Hair follicle dermal papilla cell (primary cell): ENCODE results near the gene RPRD2. TPM values are rescaled to one million over a fixed set of nuclear protein-coding genes. Genes with fewer than 3 reads are reported as not detected.

ENCODE experiments used
- total RNA-seq: library from RNA; depleted of rRNA; stranded (reverse); fragments of >200 nt; gene quantifications from 2 replicates; pipeline ENCODE4 v1.2.3, GENCODE V29; 2012

Gene RPRD2
- total RNA-seq = 12.1 and 12.8 TPM in 2 replicates

GRCh38 chr1:150363426-150364230 is at the start of gene RPRD2:
RPRD2 (plus strand) TSS chr1:150364147; CDS start chr1:150364715, 568 bp downstream.

GRCh38 chr1:150486966-150487762 is 123.2 kb downstream of the RPRD2 start, which contains the start of gene TARS2:
TARS2 (plus strand) TSS chr1:150487419; CDS start chr1:150487451, 32 bp downstream.

DNA sequence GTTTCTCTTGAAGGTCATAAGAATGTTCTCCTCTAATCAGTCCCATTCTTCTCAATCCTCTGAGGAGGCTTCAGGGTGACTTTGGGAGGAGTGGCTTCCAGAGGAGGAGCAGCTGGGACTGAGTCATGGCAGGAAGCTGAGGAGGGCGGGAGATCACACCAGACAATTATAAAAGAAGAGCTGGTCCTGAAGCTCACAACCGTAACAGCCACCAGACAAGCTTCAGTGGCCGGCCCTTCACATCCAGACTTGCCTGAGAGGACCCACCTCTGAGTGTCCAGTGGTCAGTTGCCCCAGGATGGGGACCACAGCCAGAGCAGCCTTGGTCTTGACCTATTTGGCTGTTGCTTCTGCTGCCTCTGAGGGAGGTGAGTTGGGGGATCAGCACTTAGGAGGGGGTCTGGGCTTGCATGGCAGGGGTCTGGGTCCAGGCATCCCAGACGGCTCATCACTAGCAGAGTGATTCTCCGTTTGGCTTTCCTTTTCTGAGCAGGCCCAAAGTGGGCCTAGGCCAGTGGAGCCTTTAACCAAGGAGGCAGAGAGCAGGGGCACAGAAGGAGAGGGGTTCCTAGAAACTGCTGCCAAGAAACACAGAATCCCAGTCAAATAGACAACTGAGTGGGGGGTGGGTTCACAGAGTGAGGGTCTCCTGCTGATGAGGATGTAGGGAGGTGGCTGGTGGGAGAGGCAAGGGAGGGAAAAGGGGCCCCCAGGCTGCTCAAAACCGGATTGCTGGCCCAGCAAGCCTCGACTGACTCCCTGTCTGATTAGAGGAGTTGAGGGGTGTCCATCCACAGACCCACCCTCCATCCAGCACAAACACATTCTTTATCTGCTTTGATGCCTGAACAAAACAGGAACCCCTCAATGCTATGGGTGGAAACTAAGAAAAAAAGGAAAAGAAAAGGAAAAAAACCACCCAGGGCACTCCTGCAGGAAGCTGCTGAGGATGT is 144.2 kb downstream of the RPRD2 start, which contains the start of gene ECM1:
ECM1 (plus strand) TSS at position 198 of the 953 bp plus-strand sequence; CDS start at position 299, 101 bp downstream.

GRCh38 chr1:150515328-150516049 is 151.5 kb downstream of the RPRD2 start, which contains the start of gene FALEC:
FALEC (plus strand) TSS chr1:150515752.

Other genes with a start within 250 kb of the RPRD2 start
- gene PLEKHO1, start 214.2 kb upstream of the RPRD2 start, total RNA-seq = 48.5 and 66.8 TPM in 2 replicates
- gene ANP32E, start 128.0 kb upstream of the RPRD2 start, total RNA-seq = 9.8 and 10.5 TPM in 2 replicates
- not detected in 2 replicates for gene CA14, start 106.4 kb upstream of the RPRD2 start, total RNA-seq
- 123 and 125 TPM in 2 replicates for gene APH1A, start 95.1 kb upstream of the RPRD2 start, total RNA-seq
- 5.5 and 8.4 TPM in 2 replicates for gene C1orf54, start 91.4 kb upstream of the RPRD2 start, total RNA-seq
- 16.6 and 20.2 TPM in 2 replicates for gene CIART, start 81.6 kb upstream of the RPRD2 start, total RNA-seq
- gene MRPS21, start 70.3 kb upstream of the RPRD2 start, total RNA-seq = 16.9 and 24.0 TPM in 2 replicates
- gene PRPF3, start 42.6 kb upstream of the RPRD2 start, total RNA-seq = 34.4 and 44.9 TPM in 2 replicates
- gene TARS2, start 123.3 kb downstream of the RPRD2 start, total RNA-seq = 11.2 and 14.8 TPM in 2 replicates
- 72.5 and 87.1 TPM in 2 replicates for gene ECM1, start 144.0 kb downstream of the RPRD2 start, total RNA-seq
- not detected in 2 replicates for gene FALEC, start 151.6 kb downstream of the RPRD2 start, total RNA-seq
- 12.3 and 15.7 TPM in 2 replicates for gene ADAMTSL4, start 185.3 kb downstream of the RPRD2 start, total RNA-seq
- gene MCL1, start 215.5 kb downstream of the RPRD2 start, total RNA-seq = 173 and 207 TPM in 2 replicates